Activated CD4-positive, alpha-beta memory T cell treated with anti-CD3 and anti-CD28 coated beads for 36 hours (primary cell): ENCODE measurements around the gene SIGMAR1. TPM values are rescaled to one million over a fixed set of nuclear protein-coding genes. Genes with fewer than 3 reads are reported as not detected.

Experiments used
- CTCF ChIA-PET: fragments of 350-600 bp; sonication (Branson Sonifier 250); formaldehyde crosslinking; loops from one replicate; lab custom pipeline; 2021; ENCODE audit warnings: antibody characterized with exemption, inconsistent platforms; lab: Charles Lee
- POLR2A ChIA-PET: fragments of 350-600 bp; sonication (Branson Sonifier 250); formaldehyde crosslinking; loops from one replicate; lab custom pipeline; 2021; ENCODE audit warnings: antibody characterized with exemption; lab: Charles Lee
- DNase-seq: peaks from one replicate; pipeline ENCODE4 v3.0.0-alpha.2; 2020
- H3K27ac Mint-ChIP-seq: one replicate; pipeline ENCODE4 v1.8.0; 2021; ENCODE audit warnings: mixed read lengths
- H3K27me3 Mint-ChIP-seq: one replicate; pipeline ENCODE4 v1.8.0; 2021; ENCODE audit warnings: mixed read lengths
- H3K36me3 Mint-ChIP-seq: one replicate; pipeline ENCODE4 v1.8.0; 2021; ENCODE audit warnings: mixed read lengths
- H3K4me1 Mint-ChIP-seq: one replicate; pipeline ENCODE4 v1.8.0; 2021; ENCODE audit warnings: low read depth, mixed read lengths
- H3K4me3 Mint-ChIP-seq: one replicate; pipeline ENCODE4 v1.8.0; 2021; ENCODE audit warnings: mild to moderate bottlenecking, mixed read lengths
- H3K9me3 Mint-ChIP-seq: one replicate; pipeline ENCODE4 v1.8.0; 2021; ENCODE audit warnings: mixed read lengths
- intact Hi-C: fragments of 100-400 bp; cut with micrococcal nuclease; formaldehyde crosslinking; loops from one replicate; pipeline ENCODE4 v1.15.1; 2023
- total RNA-seq, 2 experiments: library from RNA; stranded (reverse); gene quantifications; one replicate each; pipeline ENCODE4 v1.2.3, GENCODE V29; 2021

Gene SIGMAR1
- total RNA-seq, result 10 to 100 TPM; 65.9 to 67.6 TPM

DNA sequence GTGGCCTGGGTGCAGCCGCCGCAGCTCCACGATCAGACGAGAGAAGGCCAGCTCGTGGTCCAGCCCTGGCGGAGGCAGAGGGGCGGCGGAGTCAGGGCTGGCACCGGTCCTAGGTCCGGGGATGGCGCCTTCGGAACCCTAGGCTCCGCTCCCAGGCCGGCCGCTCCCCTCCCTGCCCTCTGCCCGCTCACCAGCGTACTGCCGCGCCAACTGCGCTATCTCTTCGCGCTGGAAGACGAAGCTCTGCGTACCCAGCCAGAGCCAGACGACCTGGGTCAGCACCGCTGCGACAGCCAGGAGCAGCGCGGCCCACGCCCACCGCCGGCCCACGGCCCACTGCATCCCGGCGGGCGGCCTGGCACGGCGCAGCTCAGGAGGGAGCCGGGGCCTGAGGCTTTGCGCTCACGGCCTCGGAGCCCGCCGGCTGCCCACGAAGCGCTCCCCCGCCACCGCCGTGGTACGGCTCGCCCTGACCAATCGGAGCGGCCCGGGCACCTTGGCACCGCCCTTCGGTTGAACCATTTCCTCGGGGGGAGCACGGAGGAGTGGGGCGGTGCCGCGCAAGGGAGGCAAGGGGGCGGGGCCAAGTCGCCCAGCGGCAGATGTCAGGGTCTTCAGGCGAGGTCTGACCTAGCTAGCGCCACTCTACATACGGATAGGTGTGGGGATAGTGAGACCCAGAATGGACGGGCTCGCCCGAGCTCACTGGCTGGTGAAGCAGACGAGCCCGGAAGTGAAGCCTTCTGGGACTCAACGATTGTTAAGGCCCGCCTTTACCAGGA, at the start of gene SIGMAR1:
Gene SIGMAR1 (minus strand): TSS at position 432 of the 782 bp plus-strand sequence. CDS start 90 bp downstream, at position 342.
- CTCF ChIA-PET, result interaction anchor here (0.7 to 8.0 kb wide), 16 partner anchors 10 to 260 kb away, joined by 3 to 135 read pairs (median 6); partner anchors contain the start of genes DCTN3, GALT and RPP25L
- Mint-ChIP-seq H3K9me3 (no peaks in the 10 kb centered on the region), H3K4me1 (peaks cover 41% of the 10 kb centered on the region), H3K4me3 (peak within 1 kb of the TSS; percentile 94), H3K27ac (peak within 1 kb of the TSS; percentile 80), H3K36me3 (peaks cover 20% of the 10 kb centered on the region), H3K27me3 (no peaks in the 10 kb centered on the region)
- intact Hi-C loops, result loop anchor here (1.0 to 10.0 kb wide), 4 partner anchors 9 to 313 kb away; partner anchors contain the start of genes DCTN3, DNAI1, FAM219A and GALT
- peak; percentile 94 for DNase-seq
- POLR2A ChIA-PET, result interaction anchor here (0.8 to 3.7 kb wide), 12 partner anchors 9 to 442 kb away, joined by 3 to 42 read pairs (median 4); partner anchors contain the start of genes CCL27, DCTN3, FANCG and GALT

DNA sequence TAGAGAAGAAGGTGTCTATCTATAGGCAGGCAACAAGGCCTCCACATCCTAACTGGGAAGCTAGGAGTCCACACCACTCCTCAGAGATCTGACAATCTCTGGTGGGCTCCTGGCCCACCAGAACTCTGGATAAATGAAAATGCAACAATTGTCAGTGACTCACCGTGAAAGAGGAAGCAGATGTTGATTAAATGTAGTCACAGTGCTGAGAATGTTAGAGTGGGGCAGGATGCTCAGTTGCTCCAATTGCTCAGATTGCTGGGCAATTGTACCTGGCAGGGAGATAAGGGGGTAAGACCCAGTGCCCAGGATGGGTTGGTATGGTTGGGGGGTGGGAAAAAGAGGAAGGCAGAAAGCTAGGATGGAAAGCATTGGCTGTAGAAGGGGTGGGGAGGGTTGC, 49.1 kb upstream of the SIGMAR1 start:
- Mint-ChIP-seq H3K27ac (no peak overlapping the region), H3K27me3 (no peaks in the 10 kb centered on the region), H3K36me3 (no peaks in the 10 kb centered on the region), H3K4me1 (peaks cover 12% of the 10 kb centered on the region), H3K4me3 (no peak overlapping the region), H3K9me3 (no peaks in the 10 kb centered on the region)
- intact Hi-C loops, result no loop called here
- ChIA-PET POLR2A (no interaction called here), CTCF (interaction anchor here (1.5 to 3.4 kb wide), 3 partner anchors 12 to 40 kb away, joined by 5 to 18 read pairs (median 6); partner anchors contain the start of gene GALT)
- DNase-seq, result no peak

DNA sequence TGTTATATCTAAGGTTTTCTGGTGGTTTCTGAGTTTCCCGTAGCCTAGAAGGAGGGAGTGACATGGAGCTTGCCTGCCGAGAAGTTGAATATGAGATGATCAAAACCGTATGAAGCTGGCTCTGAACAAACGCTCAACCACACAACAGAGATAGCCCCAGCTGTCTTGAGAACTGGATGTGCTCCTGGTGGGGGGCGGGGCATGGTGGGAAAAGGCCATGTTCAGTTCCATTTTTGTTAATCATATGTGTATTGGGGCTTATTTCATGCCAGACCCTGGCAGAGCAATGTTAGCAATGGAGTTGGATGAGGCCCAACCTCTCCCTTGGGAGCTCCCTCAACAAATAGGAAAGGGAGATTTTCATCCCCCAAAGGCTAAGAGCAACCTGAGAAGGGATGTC, 48.6 kb upstream of the SIGMAR1 start:
- CTCF ChIA-PET, result interaction anchor here (1.5 to 3.4 kb wide), 3 partner anchors 11 to 40 kb away, joined by 5 to 18 read pairs (median 6); partner anchors contain the start of gene GALT
- Mint-ChIP-seq H3K9me3 (no peaks in the 10 kb centered on the region), H3K4me3 (no peak overlapping the region), H3K36me3 (no peaks in the 10 kb centered on the region), H3K4me1 (peaks cover 12% of the 10 kb centered on the region), H3K27ac (no peak overlapping the region), H3K27me3 (no peaks in the 10 kb centered on the region)
- DNase-seq, result no peak
- POLR2A ChIA-PET, result no interaction called here
- intact Hi-C loops, result no loop called here

DNA sequence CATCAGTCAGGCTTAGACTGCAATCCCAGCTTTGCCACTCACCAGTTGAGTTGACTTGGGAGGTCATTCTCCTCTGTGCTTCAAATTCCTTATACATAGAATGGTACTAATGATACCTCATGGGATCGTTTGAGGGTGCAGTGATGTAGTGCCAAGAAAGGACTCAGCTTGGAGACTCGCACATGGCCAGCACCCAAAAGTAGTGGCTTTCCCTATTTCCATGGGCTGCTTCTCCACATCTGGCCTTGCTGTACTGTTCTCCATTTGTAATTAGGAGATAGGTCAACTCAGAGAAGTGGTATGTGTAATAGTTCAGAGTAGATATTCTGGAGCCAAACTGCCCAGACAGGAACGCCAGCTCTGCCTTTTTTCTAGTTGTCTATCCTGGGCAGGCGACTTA, 48.0 kb upstream of the SIGMAR1 start:
- intact Hi-C loops, result no loop called here
- Mint-ChIP-seq H3K4me1 (peaks cover 12% of the 10 kb centered on the region), H3K9me3 (no peaks in the 10 kb centered on the region), H3K36me3 (no peaks in the 10 kb centered on the region), H3K27me3 (no peaks in the 10 kb centered on the region), H3K27ac (no peak overlapping the region), H3K4me3 (no peak overlapping the region)
- POLR2A ChIA-PET, result no interaction called here
- DNase-seq, result no peak
- CTCF ChIA-PET, result interaction anchor here (1.5 to 3.4 kb wide), 2 partner anchors 10 to 17 kb away, joined by 5 to 18 read pairs; no protein-coding TSS in a partner anchor

DNA sequence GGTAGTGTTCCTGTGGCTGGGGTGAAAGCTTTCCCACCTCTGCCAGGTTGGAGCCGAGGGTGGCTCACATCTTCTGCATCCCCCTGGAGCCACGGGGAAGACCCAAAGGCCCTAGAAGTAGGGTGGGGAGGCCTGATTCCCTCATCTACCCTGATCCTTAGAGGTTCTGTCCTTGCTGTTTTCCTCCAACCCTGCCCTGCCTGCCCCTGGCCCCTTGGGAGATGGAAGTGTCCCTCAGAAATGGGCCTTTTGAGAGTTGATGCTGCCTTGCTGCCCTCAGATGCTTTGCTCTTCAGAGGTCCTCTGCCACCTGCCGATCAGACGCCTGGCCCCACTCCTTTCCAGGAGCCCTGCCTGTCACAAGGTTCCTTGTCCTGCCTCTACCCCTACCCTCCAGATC, 47.2 kb upstream of the SIGMAR1 start:
- no peak overlapping the region for H3K27ac Mint-ChIP-seq
- peaks cover 12% of the 10 kb centered on the region for H3K4me1 Mint-ChIP-seq
- H3K27me3 Mint-ChIP-seq, result no peaks in the 10 kb centered on the region
- intact Hi-C loops, result no loop called here
- DNase-seq, result no peak
- H3K9me3 Mint-ChIP-seq, result no peaks in the 10 kb centered on the region
- no peaks in the 10 kb centered on the region for H3K36me3 Mint-ChIP-seq
- POLR2A ChIA-PET, result no interaction called here
- CTCF ChIA-PET, result interaction anchor here (1.8 to 3.4 kb wide), 2 partner anchors 18 to 21 kb away, joined by 8 to 18 read pairs; no protein-coding TSS in a partner anchor
- no peak overlapping the region for H3K4me3 Mint-ChIP-seq

DNA sequence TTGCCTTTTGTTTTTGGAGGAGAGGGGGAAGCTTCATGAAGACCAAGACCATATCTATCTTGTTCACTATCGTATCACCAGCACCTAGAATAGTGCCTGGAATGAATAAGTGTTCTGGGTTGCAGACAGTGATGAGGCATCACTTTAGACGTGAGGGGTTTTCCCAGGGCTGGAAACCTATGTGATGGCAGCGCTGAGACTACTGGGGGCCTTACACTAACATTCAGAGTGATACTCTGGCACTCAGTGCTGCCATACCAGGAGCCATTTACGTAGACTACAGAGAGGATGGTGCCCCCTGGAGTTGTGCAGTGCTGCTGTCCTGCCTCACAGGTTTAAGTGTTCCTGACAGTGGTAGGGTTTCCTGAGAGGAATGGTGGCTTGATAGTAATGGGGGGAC, 46.6 kb upstream of the SIGMAR1 start:
- H3K4me1 Mint-ChIP-seq, result peaks cover 12% of the 10 kb centered on the region
- intact Hi-C loops, result no loop called here
- CTCF ChIA-PET, result interaction anchor here (0.6 to 3.4 kb wide), 5 partner anchors 8 to 20 kb away, joined by 3 to 18 read pairs (median 6); no protein-coding TSS in a partner anchor
- H3K4me3 Mint-ChIP-seq, result no peak overlapping the region
- peak; percentile 72 for DNase-seq
- no peak overlapping the region for H3K27ac Mint-ChIP-seq
- POLR2A ChIA-PET, result no interaction called here
- no peaks in the 10 kb centered on the region for H3K9me3 Mint-ChIP-seq
- no peaks in the 10 kb centered on the region for H3K27me3 Mint-ChIP-seq
- H3K36me3 Mint-ChIP-seq, result no peaks in the 10 kb centered on the region

DNA sequence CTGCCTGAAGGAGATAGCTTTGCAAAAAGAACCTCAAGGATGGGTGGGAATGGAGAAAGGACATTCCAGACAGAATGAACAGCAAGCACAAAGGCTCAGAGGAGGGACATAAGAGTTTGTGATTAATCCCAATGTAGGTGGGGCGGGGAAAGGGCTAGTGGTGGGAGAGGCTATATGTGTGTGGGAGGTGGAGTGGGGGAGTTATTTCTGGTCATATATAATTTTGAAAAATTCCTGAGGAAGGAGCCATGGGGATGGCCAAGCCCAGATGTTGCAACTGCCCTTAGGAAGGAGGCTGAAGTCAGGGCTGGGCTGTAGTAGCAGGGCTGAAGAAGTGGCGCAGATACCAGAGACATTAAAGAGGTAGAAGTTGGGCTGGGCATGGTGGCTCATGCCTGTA, 38.3 kb upstream of the SIGMAR1 start:
- Mint-ChIP-seq H3K27me3 (no peaks in the 10 kb centered on the region), H3K9me3 (peaks cover 2% of the 10 kb centered on the region), H3K27ac (no peak overlapping the region), H3K4me3 (no peak overlapping the region), H3K36me3 (no peaks in the 10 kb centered on the region), H3K4me1 (peaks cover 2% of the 10 kb centered on the region)
- no peak for DNase-seq
- intact Hi-C loops, result loop anchor here (1.0 kb wide), 1 partner anchor 26 kb away; no protein-coding TSS in a partner anchor
- ChIA-PET CTCF (interaction anchor here (0.7 to 4.0 kb wide), 4 partner anchors 8 to 310 kb away, joined by 3 to 49 read pairs (median 4); no protein-coding TSS in a partner anchor), POLR2A (no interaction called here)

DNA sequence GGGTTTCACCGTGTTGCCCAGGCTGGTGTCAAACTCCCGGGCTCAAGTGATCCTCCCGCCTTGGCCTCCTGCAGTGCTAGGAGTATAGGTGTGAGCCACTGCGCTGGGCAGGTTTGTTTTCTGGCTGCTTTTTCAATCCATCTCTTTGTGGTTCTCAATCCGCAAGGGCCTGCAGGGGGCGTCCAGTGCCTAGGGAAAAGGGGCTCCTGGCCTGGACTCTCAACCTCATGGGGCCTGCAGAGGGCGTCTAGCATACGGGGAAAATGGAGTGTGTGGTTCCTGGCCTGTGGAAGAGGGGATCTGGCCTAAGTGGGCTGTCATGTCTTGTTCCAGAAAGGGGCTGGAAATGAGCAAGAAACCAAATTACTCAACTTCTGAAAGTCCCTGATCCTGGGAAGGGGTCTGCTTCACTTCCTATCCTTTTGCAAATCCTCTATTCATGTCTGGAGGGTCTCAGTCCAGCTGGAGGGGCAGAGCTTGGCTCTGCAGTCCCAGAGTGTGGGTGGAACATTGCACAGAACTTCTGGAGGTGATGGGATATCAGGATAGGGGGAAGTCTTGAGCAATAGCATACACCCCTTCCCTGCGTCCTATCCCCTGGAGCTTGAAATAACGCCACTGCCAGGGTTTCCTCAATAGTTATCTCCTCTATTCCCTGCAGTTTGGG, 37.6 kb upstream of the SIGMAR1 start:
- Mint-ChIP-seq H3K27ac (no peak overlapping the region), H3K27me3 (no peaks in the 10 kb centered on the region), H3K4me3 (no peak overlapping the region), H3K9me3 (peaks cover 9% of the 10 kb centered on the region), H3K36me3 (peaks cover 3% of the 10 kb centered on the region), H3K4me1 (peaks cover 2% of the 10 kb centered on the region)
- intact Hi-C loops, result loop anchor here (1.0 kb wide), 1 partner anchor 27 kb away; no protein-coding TSS in a partner anchor
- peak; percentile 74 for DNase-seq
- ChIA-PET POLR2A (no interaction called here), CTCF (interaction anchor here (0.7 to 4.0 kb wide), 4 partner anchors 9 to 310 kb away, joined by 3 to 49 read pairs (median 4); no protein-coding TSS in a partner anchor)

DNA sequence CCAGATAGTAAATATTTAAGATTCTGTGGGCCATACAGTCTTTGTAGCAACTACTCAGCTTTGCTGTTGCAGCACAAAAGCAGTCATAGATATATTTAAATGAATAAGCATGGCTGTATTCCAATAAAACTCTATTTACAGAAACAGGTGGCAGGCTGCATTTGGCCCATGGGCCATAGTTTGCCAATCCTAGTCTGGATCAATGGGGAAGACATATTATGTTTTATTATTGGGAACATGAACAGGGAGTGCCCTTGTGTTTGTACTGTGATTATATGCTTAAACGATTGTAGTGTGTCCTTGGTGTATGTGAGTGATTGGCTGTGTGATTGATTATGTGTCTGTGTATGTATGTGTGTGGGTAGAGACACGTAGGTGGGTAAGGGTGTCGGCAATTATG, 36.9 kb upstream of the SIGMAR1 start:
- peaks cover 16% of the 10 kb centered on the region for H3K9me3 Mint-ChIP-seq
- intact Hi-C loops, result no loop called here
- H3K27me3 Mint-ChIP-seq, result no peaks in the 10 kb centered on the region
- DNase-seq, result no peak
- H3K4me3 Mint-ChIP-seq, result no peak overlapping the region
- POLR2A ChIA-PET, result no interaction called here
- no peak overlapping the region for H3K27ac Mint-ChIP-seq
- H3K4me1 Mint-ChIP-seq, result peaks cover 2% of the 10 kb centered on the region
- H3K36me3 Mint-ChIP-seq, result peaks cover 7% of the 10 kb centered on the region
- CTCF ChIA-PET, result interaction anchor here (1.9 to 4.0 kb wide), 2 partner anchors 11 to 28 kb away, joined by 5 to 49 read pairs; no protein-coding TSS in a partner anchor

DNA sequence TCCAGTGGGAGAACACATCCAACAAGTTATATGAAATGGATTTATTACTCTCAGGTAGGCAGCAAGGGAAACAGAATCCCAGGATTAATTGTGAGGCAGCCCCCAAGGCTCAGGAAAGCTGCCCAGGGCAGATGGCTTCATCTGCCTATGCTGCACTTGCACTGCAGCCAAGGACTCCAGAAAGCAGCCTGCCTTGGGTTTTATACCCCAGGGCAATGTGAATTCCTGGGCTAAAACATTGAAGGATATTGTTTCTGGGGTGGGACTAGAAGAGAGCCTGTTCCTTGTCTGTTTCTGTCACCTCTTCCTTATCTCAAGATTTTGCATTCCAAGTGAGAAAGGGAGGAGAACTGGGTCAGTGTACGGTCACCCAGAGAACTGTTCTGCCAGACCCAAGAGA, 33.7 kb upstream of the SIGMAR1 start:
- Mint-ChIP-seq H3K27me3 (no peaks in the 10 kb centered on the region), H3K27ac (no peak overlapping the region), H3K9me3 (peaks cover 27% of the 10 kb centered on the region), H3K36me3 (peaks cover 18% of the 10 kb centered on the region), H3K4me1 (peaks cover 9% of the 10 kb centered on the region), H3K4me3 (no peak overlapping the region)
- no peak for DNase-seq
- POLR2A ChIA-PET, result no interaction called here
- intact Hi-C loops, result no loop called here
- CTCF ChIA-PET, result interaction anchor here (0.6 to 1.5 kb wide), 3 partner anchors 31 to 616 kb away, joined by 3 to 5 read pairs (median 3); no protein-coding TSS in a partner anchor

DNA sequence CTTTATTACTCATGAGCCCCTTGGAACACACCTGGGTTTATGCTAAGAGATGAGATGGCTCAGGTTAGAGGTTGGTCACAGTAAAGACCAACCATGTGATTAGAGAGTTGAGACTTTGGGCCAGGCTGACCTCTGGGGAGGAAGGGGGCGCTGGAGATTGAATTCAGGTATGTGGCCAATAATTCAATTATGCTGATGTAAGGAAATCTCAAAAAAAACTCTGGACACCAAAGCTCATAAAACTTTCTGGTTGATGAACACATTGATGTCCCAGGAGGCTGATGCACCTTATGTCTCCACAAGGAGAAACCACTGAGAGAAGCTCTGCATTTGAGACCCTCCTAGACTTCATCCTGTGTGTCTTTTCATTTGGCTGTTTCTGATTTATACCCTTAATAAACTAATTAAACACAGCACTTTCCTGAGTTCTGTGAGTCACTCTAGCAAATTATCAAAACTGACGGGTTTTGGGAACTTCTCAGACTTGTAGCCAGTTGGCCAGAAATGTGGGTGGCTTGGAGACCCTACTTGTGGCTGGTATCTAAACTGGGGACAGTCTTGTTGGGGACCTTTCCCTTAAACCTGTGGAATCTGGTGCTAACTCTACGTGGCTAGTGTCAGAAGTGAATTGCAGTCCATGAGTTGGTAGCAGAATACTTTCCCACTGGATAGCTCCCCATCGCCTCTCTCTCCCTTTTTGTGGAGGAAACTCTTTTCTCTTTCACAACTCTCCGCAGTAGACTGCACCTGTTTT, 32.4 kb upstream of the SIGMAR1 start:
- Mint-ChIP-seq H3K27me3 (no peaks in the 10 kb centered on the region), H3K4me3 (no peak overlapping the region), H3K27ac (no peak overlapping the region), H3K9me3 (peaks cover 27% of the 10 kb centered on the region), H3K36me3 (peaks cover 18% of the 10 kb centered on the region), H3K4me1 (peaks cover 13% of the 10 kb centered on the region)
- intact Hi-C loops, result loop anchor here (2.0 to 5.0 kb wide), 2 partner anchors 73 to 442 kb away; no protein-coding TSS in a partner anchor
- ChIA-PET POLR2A (no interaction called here), CTCF (interaction anchor here (1.5 kb wide), 1 partner anchor 32 kb away, joined by 5 read pairs; no protein-coding TSS in a partner anchor)
- no peak for DNase-seq
